ENCODE measurements around the gene SPOUT1.
A peak's percentile ranks its signal among the peaks of the same experiment; 100 is the strongest.

The SPOUT1 gene

DNA sequence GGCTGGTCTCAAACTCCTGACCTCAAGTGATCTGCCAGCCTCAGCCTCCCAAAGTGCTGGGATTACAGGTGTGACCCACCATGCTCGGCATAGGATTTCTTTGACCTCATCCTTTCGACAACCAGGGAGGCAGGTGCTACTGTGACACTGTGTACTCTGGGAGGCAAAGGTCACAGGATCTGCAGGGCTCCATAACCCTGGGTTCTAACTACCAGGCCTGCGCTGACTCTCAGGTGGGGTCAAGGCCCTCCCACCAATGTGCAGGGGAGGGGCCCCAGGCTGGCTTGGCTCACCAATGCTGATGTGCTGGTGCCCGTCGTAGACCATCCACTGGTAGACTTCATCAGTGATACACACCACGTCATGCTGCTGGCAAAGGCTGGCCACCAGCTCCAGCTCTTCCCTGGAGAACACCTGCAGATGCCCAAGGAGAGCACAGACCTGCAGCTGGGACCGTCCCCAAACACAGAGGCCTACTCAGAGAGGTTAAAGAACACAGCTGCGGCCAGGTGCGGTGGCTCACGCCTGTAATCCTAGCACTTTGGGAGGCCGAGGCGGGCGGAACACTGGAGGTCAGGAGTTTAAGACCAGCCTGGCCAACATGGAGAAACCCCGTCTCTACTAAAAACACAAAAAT, 7.0 kb upstream of the SPOUT1 start:
- DNase-seq (ENCODE audit: low spot score), result peak; percentile 2

- DNase-seq (ENCODE audit: low spot score), result peak; percentile 3
Observed at GRCh38 chr9:128835246-128836210, 5.9 kb upstream of the SPOUT1 start.

- no peak for DNase-seq (ENCODE audit: low spot score)
Observed at GRCh38 chr9:128833696-128834095, 4.1 kb upstream of the SPOUT1 start.

- no peak for DNase-seq (ENCODE audit: low spot score)
Observed at GRCh38 chr9:128828719-128829452, 708 bp downstream of the SPOUT1 start.

DNA sequence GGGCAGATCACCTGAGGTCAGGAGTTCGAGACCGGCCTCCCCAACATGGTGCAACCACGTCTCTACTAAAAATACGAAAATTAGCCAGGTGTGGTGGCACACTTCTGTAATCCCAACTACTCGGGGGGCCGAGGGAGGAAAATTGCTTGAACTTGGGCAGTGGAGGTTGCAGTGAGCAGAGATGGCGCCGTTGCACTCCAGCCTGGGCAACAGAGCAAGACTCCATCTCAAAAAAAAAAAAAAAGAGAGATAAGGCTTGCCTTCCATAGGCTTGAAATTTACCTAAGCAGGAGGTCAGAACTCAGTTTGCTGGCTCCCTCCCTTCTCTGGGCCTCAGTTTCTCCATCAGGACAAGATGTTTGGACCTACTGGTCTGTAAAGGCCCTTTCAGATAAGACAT, 1.3 kb downstream of the SPOUT1 start:
- no peak for DNase-seq (ENCODE audit: low spot score)

GRCh38 chr9:128825923-128826700, 3.5 kb downstream of the SPOUT1 start:
- DNase-seq (ENCODE audit: low spot score), result no peak

GRCh38 chr9:128824911-128825310, 4.7 kb downstream of the SPOUT1 start:
- no peak for DNase-seq (ENCODE audit: low spot score)

DNA sequence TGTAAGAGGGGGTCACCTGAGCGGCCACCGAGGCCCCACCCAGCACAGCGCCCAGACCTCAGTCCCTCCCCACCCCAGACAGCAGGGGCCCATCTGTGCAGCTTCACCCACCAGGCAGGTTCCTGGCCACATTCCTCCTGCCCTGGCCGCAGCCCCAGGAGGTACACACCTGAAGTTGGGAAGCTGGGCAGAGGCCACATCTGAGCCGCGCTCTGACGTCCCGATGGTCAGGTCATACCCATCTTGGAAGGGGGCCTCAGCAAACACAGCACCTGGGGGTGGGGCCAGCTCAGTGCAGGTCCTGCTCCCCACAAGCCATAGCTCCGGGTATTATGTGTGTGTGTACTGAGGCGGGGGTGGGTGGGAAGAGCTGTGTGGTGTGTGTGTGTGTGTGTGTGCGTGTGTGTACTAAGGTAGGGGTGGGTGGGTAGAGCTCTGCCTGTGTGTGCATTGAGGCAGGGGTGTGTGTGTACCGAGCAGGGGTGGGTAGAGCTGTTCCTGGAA, 5.6 kb downstream of the SPOUT1 start:
- no peak for DNase-seq (ENCODE audit: low spot score)

DNA sequence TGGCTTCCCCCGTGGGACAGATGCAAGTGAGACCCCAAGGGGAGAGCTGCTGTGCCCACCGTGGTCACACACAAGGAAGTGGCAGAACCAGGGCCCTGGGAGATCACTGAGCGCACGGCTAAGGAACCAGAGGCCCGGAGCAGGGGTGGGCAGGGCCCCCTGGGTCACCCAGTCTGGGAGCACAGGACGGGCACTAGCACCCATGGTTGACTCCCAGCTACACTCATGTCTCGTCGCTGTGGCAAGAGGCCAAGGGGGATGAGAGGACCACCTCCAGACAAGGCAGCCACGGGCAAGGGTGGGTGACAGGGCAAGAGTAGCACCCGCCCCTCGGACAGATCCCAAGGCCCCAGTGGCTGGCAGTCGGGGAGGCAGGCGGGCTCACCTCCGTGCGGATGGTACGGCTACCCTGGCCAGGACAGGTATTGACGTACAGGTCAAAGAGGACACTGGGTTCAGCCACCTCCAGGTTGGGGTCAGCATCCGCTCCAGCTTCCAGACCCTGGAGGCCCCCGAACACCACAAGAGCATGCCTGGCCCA, 6.2 kb downstream of the SPOUT1 start:
- no peak for DNase-seq (ENCODE audit: low spot score)

- no peak for DNase-seq (ENCODE audit: low spot score)
Observed at GRCh38 chr9:128822407-128823042, 7.1 kb downstream of the SPOUT1 start.

DNA sequence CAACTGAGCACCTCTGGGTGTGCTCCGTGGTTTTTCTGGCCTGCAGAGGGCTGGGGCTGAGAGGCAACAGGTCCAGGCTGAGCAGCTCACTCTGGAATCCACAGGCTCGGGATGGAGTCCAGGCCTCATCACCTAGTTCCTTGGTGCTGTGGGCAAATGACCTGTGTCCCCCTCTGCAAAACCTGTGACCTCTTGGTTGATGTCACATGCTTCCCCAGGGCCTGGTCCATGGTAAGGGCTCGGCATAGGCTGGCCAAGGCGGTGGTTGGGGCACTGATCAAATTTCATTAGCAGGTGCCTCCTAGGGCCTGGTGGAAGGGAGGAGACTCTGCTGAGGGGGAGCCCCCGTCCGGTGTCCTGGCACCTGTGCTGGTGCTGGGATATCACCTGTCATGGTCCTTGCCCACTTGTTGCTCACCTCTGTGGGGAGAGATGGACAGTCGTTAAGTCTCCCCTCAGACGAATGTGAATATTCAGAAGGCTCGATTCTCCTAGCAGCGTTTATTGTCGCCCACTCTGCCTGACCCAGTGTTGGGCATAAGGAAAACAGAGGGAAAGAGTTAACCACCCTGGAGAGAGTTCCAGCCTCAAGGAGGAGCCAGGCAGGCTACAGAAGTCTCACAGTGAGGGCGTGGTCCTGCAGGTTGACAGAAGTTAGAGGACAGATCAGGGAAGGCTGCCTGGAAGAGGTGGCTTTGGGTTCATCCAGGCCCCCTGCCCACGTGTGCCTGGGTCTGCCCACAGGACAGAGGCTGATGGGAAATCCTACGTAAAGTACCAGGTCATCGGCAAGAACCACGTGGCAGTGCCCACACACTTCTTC, 7.8 kb downstream of the SPOUT1 start:
- no peak for DNase-seq (ENCODE audit: low spot score)

- DNase-seq (ENCODE audit: low spot score), result no peak
Observed at GRCh38 chr9:128820665-128821583, 8.7 kb downstream of the SPOUT1 start.

GRCh38 chr9:128819716-128820664, 9.6 kb downstream of the SPOUT1 start:
- DNase-seq (ENCODE audit: low spot score), result no peak

GRCh38 chr9:128818839-128819715, 10.5 kb downstream of the SPOUT1 start:
- DNase-seq (ENCODE audit: low spot score), result peak; percentile 71

DNA sequence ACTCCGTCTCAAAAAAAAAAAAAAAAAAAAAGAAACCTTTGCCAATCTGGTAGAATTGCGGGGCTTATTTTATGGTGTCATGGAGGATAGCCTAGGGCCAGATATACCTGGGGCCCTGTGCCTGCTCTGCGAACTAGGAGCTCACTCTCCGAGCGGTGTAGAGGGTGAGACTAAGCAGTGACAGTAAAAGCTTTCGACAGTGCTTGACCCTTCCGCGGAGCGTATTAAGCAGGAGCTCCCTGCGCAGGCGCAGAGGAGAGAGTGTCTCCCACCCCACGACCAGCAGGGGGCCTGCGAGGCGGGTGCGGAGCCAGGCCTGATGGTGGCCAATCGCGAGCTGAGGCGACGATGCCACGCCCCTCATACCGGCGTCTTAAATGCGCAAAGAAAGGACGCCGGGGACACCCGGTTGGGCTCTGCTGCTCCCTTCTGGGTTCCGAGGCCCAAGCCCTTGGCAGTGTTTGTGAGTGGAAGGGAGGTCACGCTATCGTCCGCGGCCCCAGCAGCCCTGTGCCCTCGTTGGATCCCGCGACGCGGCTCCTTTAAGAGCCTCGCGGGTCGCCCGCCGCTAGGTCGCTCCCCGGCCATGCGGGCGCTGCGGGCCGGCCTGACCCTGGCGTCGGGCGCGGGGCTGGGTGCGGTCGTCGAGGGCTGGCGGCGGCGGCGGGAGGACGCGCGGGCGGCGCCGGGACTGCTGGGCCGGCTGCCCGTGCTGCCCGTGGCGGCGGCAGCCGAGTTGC, 11.3 kb downstream of the SPOUT1 start, which contains the start of gene ENDOG:
ENDOG (plus strand) TSS at position 402 of the 740 bp plus-strand sequence; CDS start at position 587, 185 bp downstream.
- DNase-seq (ENCODE audit: low spot score), result peak; percentile 99

DNA sequence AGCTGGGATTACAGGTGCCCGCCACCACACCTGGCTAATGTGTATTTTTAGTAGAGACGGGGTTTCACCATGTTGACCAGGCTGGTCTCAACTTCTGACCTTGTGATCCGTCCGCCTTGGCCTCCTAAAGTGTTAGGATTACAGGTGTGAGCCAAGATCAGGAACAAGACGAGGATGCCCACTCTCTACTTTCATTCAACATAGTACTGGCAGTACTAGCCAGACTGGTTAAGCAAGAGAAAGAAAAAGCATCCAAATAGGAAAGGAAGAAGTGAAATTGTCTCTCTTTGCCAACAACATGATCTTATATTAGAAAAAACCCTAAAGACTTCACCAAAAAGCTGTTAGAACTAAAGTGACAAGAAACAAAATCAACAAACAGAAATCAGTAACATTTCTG, 18.7 kb downstream of the SPOUT1 start:
- no peak for DNase-seq (ENCODE audit: low spot score)

Data from AG08396 (cell line).